GM21786 (cell line): ENCODE measurements around the gene MED13L.

Source experiments
- ATAC-seq: cut with Tn5 transposase; IDR thresholded peaks from one replicate; pipeline ENCODE4 v1.9.1; 2021; ENCODE audit not compliant: unreplicated experiment

Gene MED13L

GRCh38 chr12:116066381-116067230, 210.9 kb downstream of the MED13L start:
- no peak for ATAC-seq

- ATAC-seq, result no peak
Observed at GRCh38 chr12:116065606-116066005, 211.9 kb downstream of the MED13L start.

- no peak for ATAC-seq
Observed at GRCh38 chr12:116064493-116064892, 213.0 kb downstream of the MED13L start.

- no peak for ATAC-seq
Observed at GRCh38 chr12:116062698-116063097, 214.8 kb downstream of the MED13L start.

GRCh38 chr12:116060764-116061163, 216.7 kb downstream of the MED13L start:
- ATAC-seq, result peak; percentile 94

GRCh38 chr12:116059904-116060303, 217.6 kb downstream of the MED13L start:
- no peak for ATAC-seq

- no peak for ATAC-seq
Observed at GRCh38 chr12:116058574-116058973, 218.9 kb downstream of the MED13L start.

GRCh38 chr12:116057356-116057755, 220.1 kb downstream of the MED13L start:
- no peak for ATAC-seq

- ATAC-seq, result no peak
Observed at GRCh38 chr12:116055895-116056607, 221.4 kb downstream of the MED13L start.

GRCh38 chr12:116054280-116054679, 223.2 kb downstream of the MED13L start:
- ATAC-seq, result no peak

- no peak for ATAC-seq
Observed at GRCh38 chr12:116053479-116054200, 223.9 kb downstream of the MED13L start.

GRCh38 chr12:116050275-116050674, 227.2 kb downstream of the MED13L start:
- no peak for ATAC-seq

- ATAC-seq, result no peak
Observed at GRCh38 chr12:116048879-116049278, 228.6 kb downstream of the MED13L start.

GRCh38 chr12:116046039-116046438, 231.5 kb downstream of the MED13L start:
- ATAC-seq, result no peak

GRCh38 chr12:116045150-116045549, 232.3 kb downstream of the MED13L start:
- no peak for ATAC-seq

GRCh38 chr12:116043659-116044535, 233.6 kb downstream of the MED13L start:
- ATAC-seq, result no peak

- ATAC-seq, result no peak
Observed at GRCh38 chr12:116040402-116040801, 237.1 kb downstream of the MED13L start.

GRCh38 chr12:116039081-116039480, 238.4 kb downstream of the MED13L start:
- no peak for ATAC-seq

- ATAC-seq, result no peak
Observed at GRCh38 chr12:116037941-116038837, 239.3 kb downstream of the MED13L start.

- no peak for ATAC-seq
Observed at GRCh38 chr12:116033765-116034164, 243.7 kb downstream of the MED13L start.
